Glutamatergic neuron (in vitro differentiated cells): Measurements from ENCODE around the gene CASP8AP2. TPM values are rescaled to one million over a fixed set of nuclear protein-coding genes. Genes with fewer than 3 reads are reported as not detected.
"Not testable (repeated sequence)": the region's sequence is repeated elsewhere in the genome, so short reads cannot be mapped to it uniquely, and the experiment has no call there.

ENCODE experiments used
- DNase-seq: peaks from one replicate; pipeline ENCODE4 v3.0.0; 2022
- H3K27ac Mint-ChIP-seq: one replicate; pipeline ENCODE4 v1.8.0; 2020; ENCODE audit warnings: mild to moderate bottlenecking, mixed read lengths, inconsistent platforms; ENCODE audit not compliant: unreplicated experiment
- H3K27me3 Mint-ChIP-seq: one replicate; pipeline ENCODE4 v1.8.0; 2020; ENCODE audit warnings: mild to moderate bottlenecking, moderate library complexity, mixed read lengths, inconsistent platforms; ENCODE audit not compliant: unreplicated experiment
- H3K36me3 Mint-ChIP-seq: one replicate; pipeline ENCODE4 v1.8.0; 2020; ENCODE audit warnings: mild to moderate bottlenecking, mixed read lengths, inconsistent platforms; ENCODE audit not compliant: unreplicated experiment
- H3K4me1 Mint-ChIP-seq: one replicate; pipeline ENCODE4 v1.8.0; 2020; ENCODE audit warnings: mild to moderate bottlenecking, low read depth, mixed read lengths, inconsistent platforms; ENCODE audit not compliant: unreplicated experiment
- H3K4me3 Mint-ChIP-seq: one replicate; pipeline ENCODE4 v1.8.0; 2020; ENCODE audit warnings: mild to moderate bottlenecking, mixed read lengths, inconsistent platforms; ENCODE audit not compliant: unreplicated experiment
- H3K9me3 Mint-ChIP-seq: one replicate; pipeline ENCODE4 v1.8.0; 2020; ENCODE audit warnings: mild to moderate bottlenecking, moderate library complexity, mixed read lengths, inconsistent platforms; ENCODE audit not compliant: unreplicated experiment
- CTCF ChIP-seq: fragments of 200-600 bp; sonication (generic); IDR thresholded peaks from one replicate; pipeline ENCODE4 v1.5.0; 2021; ENCODE audit not compliant: partially characterized antibody, unreplicated experiment
- total RNA-seq: library from RNA; stranded (reverse); fragmentation: NEBNext Ultra II Directional; extraction: Animal tissue kit (Norgen Biotek cat#: 25700); gene quantifications from one replicate; pipeline ENCODE4 v1.2.1, GENCODE V29; 2021; ENCODE audit not compliant: unreplicated experiment

CASP8AP2 gene
- total RNA-seq, 1 donor from 2014 or later = 20.3 TPM

GRCh38 chr6:89894169-89894568 is 64.5 kb downstream of the CASP8AP2 start, which contains the start of gene GJA10:
TSS of gene GJA10 (plus strand) at chr6:89894469. CDS start at chr6:89894469, 0 bp downstream.
- H3K4me3 Mint-ChIP-seq = no peak within 1 kb of the TSS
- DNase-seq = no peak
- H3K9me3 Mint-ChIP-seq = no peaks in the 10 kb centered on the region
- H3K36me3 Mint-ChIP-seq = no peaks in the 10 kb centered on the region
- no peaks in the 10 kb centered on the region for H3K27me3 Mint-ChIP-seq
- H3K4me1 Mint-ChIP-seq = peaks cover 19% of the 10 kb centered on the region
- H3K27ac Mint-ChIP-seq = no peak within 1 kb of the TSS
- no peak for TF ChIP-seq CTCF

GRCh38 chr6:89895276-89895874 is 65.7 kb downstream of the CASP8AP2 start:
- TF ChIP-seq CTCF = no peak
- DNase-seq = no peak
- no peak overlapping the region for H3K4me3 Mint-ChIP-seq

GRCh38 chr6:89910001-89910901 is 80.6 kb downstream of the CASP8AP2 start:
- H3K27me3 Mint-ChIP-seq, H3K9me3 Mint-ChIP-seq, H3K4me1 Mint-ChIP-seq, DNase-seq, H3K36me3 Mint-ChIP-seq: not testable (repeated sequence)
- peak overlapping the region; percentile 91 for H3K27ac Mint-ChIP-seq
- peak overlapping the region; percentile 61 for H3K4me3 Mint-ChIP-seq

More at GRCh38 chr6:89895276-89895874, 65.7 kb downstream of the CASP8AP2 start:
- Mint-ChIP-seq H3K4me1 (peaks cover 19% of the 10 kb centered on the region), H3K27ac (no peak overlapping the region), H3K27me3 (no peaks in the 10 kb centered on the region), H3K36me3 (no peaks in the 10 kb centered on the region), H3K9me3 (no peaks in the 10 kb centered on the region)

GRCh38 chr6:89910902-89911240 is 81.2 kb downstream of the CASP8AP2 start:
- no peak overlapping the region for H3K4me3 Mint-ChIP-seq
- H3K4me1 Mint-ChIP-seq = peaks cover 4% of the 10 kb centered on the region
- peaks cover 14% of the 10 kb centered on the region for H3K36me3 Mint-ChIP-seq
- no peak for DNase-seq
- H3K27me3 Mint-ChIP-seq = no peaks in the 10 kb centered on the region
- H3K27ac Mint-ChIP-seq = no peak overlapping the region
- peaks cover 9% of the 10 kb centered on the region for H3K9me3 Mint-ChIP-seq
- no peak for TF ChIP-seq CTCF

- H3K27me3 Mint-ChIP-seq = peaks cover 5% of the 10 kb centered on the region
- no peaks in the 10 kb centered on the region for H3K4me1 Mint-ChIP-seq
These were observed 86.6 kb downstream of the CASP8AP2 start for GRCh38 chr6:89916136-89916920.

More at GRCh38 chr6:89916136-89916920, 86.6 kb downstream of the CASP8AP2 start:
- Mint-ChIP-seq H3K36me3 (peaks cover 23% of the 10 kb centered on the region), H3K4me3 (no peak overlapping the region), H3K9me3 (peaks cover 10% of the 10 kb centered on the region), H3K27ac (no peak overlapping the region)
- no peak for DNase-seq
- TF ChIP-seq CTCF = no peak
